Measurements from ENCODE around the gene ABCC8. TPM values are rescaled to one million over a fixed set of nuclear protein-coding genes. Genes with fewer than 3 reads are reported as not detected.

Gene ABCC8
- total RNA-seq, 2 experiments from 2014 or later = not detected

- CTCF ChIA-PET = interaction anchor here (0.9 to 2.6 kb wide), 2 partner anchors 68 to 114 kb away, joined by 3 to 10 read pairs; no protein-coding TSS in a partner anchor
- Mint-ChIP-seq H3K9me3 (no peaks in the 10 kb centered on the region), H3K4me1 (ENCODE audit: low read depth) (peaks cover 19% of the 10 kb centered on the region), H3K27me3 (ENCODE audit: low read depth) (no peaks in the 10 kb centered on the region), H3K27ac (peak overlapping the region; percentile 51), H3K4me3 (no peak overlapping the region), H3K36me3 (ENCODE audit: low read depth) (peaks cover 2% of the 10 kb centered on the region)
- intact Hi-C loops (cut with micrococcal nuclease) = loop anchor here (1.0 to 2.0 kb wide), 3 partner anchors 9 to 135 kb away; no protein-coding TSS in a partner anchor
- DNase-seq = peak; percentile 90
Measured at GRCh38 chr11:17343907-17344306, 132.7 kb downstream of the ABCC8 start.

- H3K9me3 Mint-ChIP-seq = no peaks in the 10 kb centered on the region
- CTCF ChIA-PET = interaction anchor here (2.6 kb wide), 1 partner anchor 114 kb away, joined by 10 read pairs; no protein-coding TSS in a partner anchor
- no peak overlapping the region for H3K27ac Mint-ChIP-seq
- peaks cover 19% of the 10 kb centered on the region for H3K4me1 Mint-ChIP-seq (ENCODE audit: low read depth)
- peaks cover 2% of the 10 kb centered on the region for H3K36me3 Mint-ChIP-seq (ENCODE audit: low read depth)
- intact Hi-C loops (cut with micrococcal nuclease) = no loop called here
- no peak for DNase-seq
- H3K27me3 Mint-ChIP-seq (ENCODE audit: low read depth) = no peaks in the 10 kb centered on the region
- no peak overlapping the region for H3K4me3 Mint-ChIP-seq
Measured at GRCh38 chr11:17343257-17343656, 133.4 kb downstream of the ABCC8 start.

Other genes starting within 250 kb of the ABCC8 start
- 10 to 100 TPM; 67.7 to 74.0 TPM for gene NUCB2, start 200.1 kb downstream of the ABCC8 start, total RNA-seq
- gene NCR3LG1, start 125.0 kb downstream of the ABCC8 start, total RNA-seq = under 1 TPM; 0.72 TPM
- 1 to 10 TPM; 1.0 to 1.3 TPM for gene KCNJ11, start 88.2 kb downstream of the ABCC8 start, total RNA-seq
- gene USH1C, start 67.6 kb upstream of the ABCC8 start, total RNA-seq = not detected
- gene OTOG, start 70.4 kb upstream of the ABCC8 start, total RNA-seq = not detected
- gene MYOD1, start 242.7 kb upstream of the ABCC8 start, total RNA-seq = not detected